SJSA1 (cell line): ENCODE measurements around the gene PSEN2. TPM values are rescaled to one million over a fixed set of nuclear protein-coding genes. Genes with fewer than 3 reads are reported as not detected.
A peak's percentile ranks its signal among the peaks of the same experiment; 100 is the strongest.

Experiments used
- DNase-seq, 2 experiments: peaks; one replicate each; pipeline ENCODE4 v3.0.0-alpha.2; 2015 to 2020; ENCODE audit warnings: low spot score in 2 of 2, low read depth in 1 of 2
- H3K27ac ChIP-seq: fragments of 250-450 bp; sonication (Bioruptor Pico); 2 replicates; pipeline ENCODE4 v1.5.1; 2020; ENCODE audit warnings: mild to moderate bottlenecking, moderate library complexity
- H3K27me3 ChIP-seq: fragments of 250-450 bp; sonication (Bioruptor Pico); replicated peaks from 2 replicates; pipeline ENCODE4 v1.5.1; 2020; ENCODE audit warnings: mild to moderate bottlenecking, moderate library complexity
- H3K36me3 ChIP-seq: fragments of 250-450 bp; sonication (Bioruptor Pico); 2 replicates; pipeline ENCODE4 v1.5.1; 2020; ENCODE audit warnings: mild to moderate bottlenecking
- H3K4me1 ChIP-seq: fragments of 250-450 bp; sonication (Bioruptor Pico); replicated peaks from 2 replicates; pipeline ENCODE4 v1.6.1; 2021; ENCODE audit warnings: mild to moderate bottlenecking
- H3K4me3 ChIP-seq: fragments of 250-450 bp; sonication (Bioruptor Pico); 2 replicates; pipeline ENCODE4 v1.5.1; 2020; ENCODE audit warnings: mild to moderate bottlenecking
- H3K9me3 ChIP-seq: fragments of 250-450 bp; sonication (Bioruptor Pico); replicated peaks from 2 replicates; pipeline ENCODE4 v1.5.1; 2020; ENCODE audit warnings: mild to moderate bottlenecking
- total RNA-seq: library from RNA; depleted of rRNA; stranded (reverse); fragments of >200 nt; shearing (Covaris generic); gene quantifications from 2 replicates; pipeline ENCODE4 v1.2.3, GENCODE V29; 2014

The PSEN2 gene
- total RNA-seq, 1 experiment from 2014 or later, result 13.2 TPM

GRCh38 chr1:226873771-226874578, 3.6 kb downstream of the PSEN2 start:
- Histone ChIP-seq H3K4me1 (peaks cover 15% of the 10 kb centered on the region), H3K4me3 (no peak overlapping the region)
- DNase-seq, result no peak

DNA sequence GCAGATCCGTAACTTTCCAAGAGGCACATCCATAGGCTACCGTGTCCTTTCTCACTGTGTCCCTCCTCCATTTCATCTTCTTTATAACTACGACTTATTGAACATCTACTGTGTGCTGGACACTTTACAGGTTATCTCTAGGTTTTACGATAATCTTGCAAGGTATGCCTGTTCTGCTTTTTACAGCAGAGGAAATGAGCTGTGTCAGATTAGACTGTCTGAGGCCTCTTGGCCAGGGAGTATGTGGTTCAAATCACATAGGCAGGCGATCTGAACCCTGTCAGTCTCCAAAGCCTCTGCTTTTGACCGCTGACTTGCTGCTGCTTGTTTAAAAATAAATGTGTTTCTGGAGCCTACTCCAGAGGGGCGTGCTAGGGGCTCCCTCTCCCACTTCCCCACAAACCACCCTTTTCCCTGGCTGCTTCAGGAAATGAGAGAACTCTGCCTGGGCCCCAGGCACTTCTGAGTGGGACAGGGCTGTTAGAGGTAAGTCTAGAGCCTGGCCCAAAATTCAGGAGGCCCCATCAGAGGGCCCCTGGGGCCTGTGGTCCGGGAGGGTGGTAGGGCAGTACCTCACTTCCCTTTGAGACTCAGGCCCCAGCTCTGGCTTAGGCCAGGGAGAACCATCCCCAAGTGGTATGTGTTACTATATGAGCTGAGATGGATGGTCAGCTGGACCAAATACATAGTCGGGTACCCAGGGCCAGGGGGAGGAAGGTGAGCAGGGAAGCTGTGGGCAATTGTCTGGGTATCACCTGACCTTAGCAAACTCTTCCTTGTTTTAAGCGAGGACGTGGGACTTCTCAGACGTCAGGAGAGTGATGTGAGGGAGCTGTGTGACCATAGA, 4.4 kb downstream of the PSEN2 start:
- no peaks in the 10 kb centered on the region for H3K36me3 ChIP-seq
- DNase-seq, result no peak
- no peak overlapping the region for H3K27ac ChIP-seq
- no peaks in the 10 kb centered on the region for H3K9me3 ChIP-seq
- H3K4me1 ChIP-seq, result peaks cover 15% of the 10 kb centered on the region
- H3K4me3 ChIP-seq, result no peak overlapping the region
- no peaks in the 10 kb centered on the region for H3K27me3 ChIP-seq

More at GRCh38 chr1:226873771-226874578, 3.6 kb downstream of the PSEN2 start:
- Histone ChIP-seq H3K27ac (no peak overlapping the region), H3K36me3 (no peaks in the 10 kb centered on the region), H3K27me3 (no peaks in the 10 kb centered on the region), H3K9me3 (no peaks in the 10 kb centered on the region)

GRCh38 chr1:226875641-226876295, 5.4 kb downstream of the PSEN2 start:
- H3K4me3 ChIP-seq, result no peak overlapping the region
- 0 out of 2 replicates have a peak, but pooled peaks cover under 1% of the 10 kb centered on the region for H3K36me3 ChIP-seq
- no peaks in the 10 kb centered on the region for H3K9me3 ChIP-seq
- H3K27ac ChIP-seq, result no peak overlapping the region
- no peaks in the 10 kb centered on the region for H3K27me3 ChIP-seq
- peak in 1 of 2 experiments; percentile 36 for DNase-seq
- peaks cover 7% of the 10 kb centered on the region for H3K4me1 ChIP-seq

GRCh38 chr1:226877669-226878068, 7.3 kb downstream of the PSEN2 start:
- Histone ChIP-seq H3K27ac (no peak overlapping the region), H3K36me3 (0 out of 2 replicates have a peak, but pooled peaks cover 3% of the 10 kb centered on the region), H3K27me3 (no peaks in the 10 kb centered on the region), H3K4me3 (no peak overlapping the region), H3K4me1 (peaks cover 7% of the 10 kb centered on the region), H3K9me3 (no peaks in the 10 kb centered on the region)
- peak in 1 of 2 experiments; percentile 6 for DNase-seq

DNA sequence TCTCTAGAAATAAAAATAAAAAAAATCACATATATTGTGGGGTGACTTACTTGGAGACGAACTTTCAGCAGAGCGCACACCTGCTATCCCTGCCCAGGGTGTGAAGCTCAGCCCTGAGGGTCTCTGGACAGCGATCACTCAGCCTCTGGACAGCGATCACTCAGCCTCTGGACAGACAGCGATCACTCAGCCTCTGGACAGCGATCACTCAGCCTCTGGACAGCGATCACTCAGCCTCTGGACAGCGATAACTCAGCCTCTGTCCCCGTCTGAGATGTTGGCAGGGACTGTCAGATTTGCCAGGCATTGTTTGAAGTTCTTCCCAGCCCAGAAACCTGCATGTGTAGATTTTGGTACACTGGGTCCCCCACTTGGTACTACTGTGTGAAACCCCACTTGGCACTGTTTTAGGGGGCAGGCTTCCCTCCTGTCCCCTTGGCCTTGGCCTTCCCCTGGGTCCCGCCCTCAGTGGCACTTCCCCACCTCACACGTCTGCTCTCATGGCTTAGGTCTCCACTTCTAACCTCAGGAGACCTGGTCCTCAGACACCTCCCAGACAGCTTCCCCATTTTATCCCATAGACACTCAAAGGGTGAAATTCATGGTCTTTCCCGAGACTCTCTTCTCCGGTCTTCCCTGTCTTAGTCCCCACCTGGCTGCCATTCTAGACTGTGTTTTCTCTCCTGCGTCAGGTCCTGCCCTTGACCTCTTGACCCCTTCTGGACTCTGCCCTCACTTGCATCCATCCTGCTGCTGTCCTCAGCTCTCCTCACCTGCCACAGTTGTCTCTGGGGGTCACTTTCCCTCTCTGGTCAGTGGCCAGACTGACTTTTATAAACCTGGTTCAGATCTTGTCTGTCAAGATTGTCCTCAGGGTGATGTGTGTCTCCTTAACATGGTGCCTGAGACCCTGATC, 10.2 kb downstream of the PSEN2 start:
- Histone ChIP-seq H3K4me1 (peaks cover 18% of the 10 kb centered on the region), H3K36me3 (0 out of 2 replicates have a peak, but pooled peaks cover 3% of the 10 kb centered on the region), H3K27ac (no peak overlapping the region), H3K4me3 (no peak overlapping the region), H3K9me3 (no peaks in the 10 kb centered on the region), H3K27me3 (no peaks in the 10 kb centered on the region)
- no peak for DNase-seq

DNA sequence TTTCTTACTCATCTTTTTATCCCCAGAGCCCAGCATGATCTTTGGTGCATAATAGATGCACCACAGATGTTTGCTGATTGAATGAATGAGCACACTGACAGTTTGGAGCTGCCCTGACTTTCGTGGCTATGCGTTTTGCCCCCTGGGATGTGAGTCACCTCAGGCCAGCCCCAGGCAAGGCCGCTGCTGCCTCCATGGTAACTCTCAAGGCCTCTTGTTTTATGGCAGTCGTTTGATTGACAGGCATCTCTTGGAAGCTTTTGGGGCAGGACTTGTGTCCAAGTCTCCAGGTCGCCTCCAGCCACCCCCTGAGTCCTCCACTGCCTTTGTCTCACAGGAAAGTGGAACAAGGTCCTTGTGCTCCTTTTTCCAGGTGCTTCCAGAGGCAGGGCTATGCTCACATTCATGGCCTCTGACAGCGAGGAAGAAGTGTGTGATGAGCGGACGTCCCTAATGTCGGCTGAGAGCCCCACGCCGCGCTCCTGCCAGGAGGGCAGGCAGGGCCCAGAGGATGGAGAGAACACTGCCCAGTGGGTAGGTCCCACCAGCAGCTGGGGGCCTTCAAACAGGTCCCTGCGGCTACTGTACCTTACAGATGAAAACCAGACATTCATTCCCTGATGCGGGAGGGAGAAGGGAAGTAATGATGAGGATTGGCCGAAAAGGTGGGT, 11.2 kb downstream of the PSEN2 start:
- Histone ChIP-seq H3K27ac (no peak overlapping the region), H3K36me3 (0 out of 2 replicates have a peak, but pooled peaks cover 3% of the 10 kb centered on the region), H3K9me3 (no peaks in the 10 kb centered on the region), H3K27me3 (no peaks in the 10 kb centered on the region), H3K4me1 (peaks cover 19% of the 10 kb centered on the region), H3K4me3 (no peak overlapping the region)
- no peak for DNase-seq

DNA sequence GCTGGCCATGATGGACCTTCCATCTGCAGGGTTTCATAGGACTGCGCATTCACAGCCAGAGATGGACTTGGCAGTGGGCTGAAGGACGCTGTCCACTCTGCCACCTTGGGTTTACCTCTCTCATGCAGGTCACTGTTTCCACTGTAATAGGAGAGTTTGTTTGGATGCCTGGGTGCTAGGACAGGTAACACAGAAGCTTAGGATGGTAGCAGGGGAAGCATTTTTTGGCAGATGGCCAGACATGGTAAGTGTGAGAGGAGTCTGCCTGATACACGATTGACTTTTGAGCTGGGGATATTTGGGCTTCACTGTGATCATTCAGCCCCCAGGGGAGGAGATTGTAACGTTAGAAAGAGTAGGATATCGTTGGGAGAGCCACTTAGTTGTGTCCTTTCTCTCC, 11.8 kb downstream of the PSEN2 start:
- H3K4me1 ChIP-seq, result peaks cover 19% of the 10 kb centered on the region
- H3K27ac ChIP-seq, result no peak overlapping the region
- no peak for DNase-seq
- H3K9me3 ChIP-seq, result no peaks in the 10 kb centered on the region
- 0 out of 2 replicates have a peak, but pooled peaks cover 3% of the 10 kb centered on the region for H3K36me3 ChIP-seq
- H3K4me3 ChIP-seq, result no peak overlapping the region
- H3K27me3 ChIP-seq, result no peaks in the 10 kb centered on the region

DNA sequence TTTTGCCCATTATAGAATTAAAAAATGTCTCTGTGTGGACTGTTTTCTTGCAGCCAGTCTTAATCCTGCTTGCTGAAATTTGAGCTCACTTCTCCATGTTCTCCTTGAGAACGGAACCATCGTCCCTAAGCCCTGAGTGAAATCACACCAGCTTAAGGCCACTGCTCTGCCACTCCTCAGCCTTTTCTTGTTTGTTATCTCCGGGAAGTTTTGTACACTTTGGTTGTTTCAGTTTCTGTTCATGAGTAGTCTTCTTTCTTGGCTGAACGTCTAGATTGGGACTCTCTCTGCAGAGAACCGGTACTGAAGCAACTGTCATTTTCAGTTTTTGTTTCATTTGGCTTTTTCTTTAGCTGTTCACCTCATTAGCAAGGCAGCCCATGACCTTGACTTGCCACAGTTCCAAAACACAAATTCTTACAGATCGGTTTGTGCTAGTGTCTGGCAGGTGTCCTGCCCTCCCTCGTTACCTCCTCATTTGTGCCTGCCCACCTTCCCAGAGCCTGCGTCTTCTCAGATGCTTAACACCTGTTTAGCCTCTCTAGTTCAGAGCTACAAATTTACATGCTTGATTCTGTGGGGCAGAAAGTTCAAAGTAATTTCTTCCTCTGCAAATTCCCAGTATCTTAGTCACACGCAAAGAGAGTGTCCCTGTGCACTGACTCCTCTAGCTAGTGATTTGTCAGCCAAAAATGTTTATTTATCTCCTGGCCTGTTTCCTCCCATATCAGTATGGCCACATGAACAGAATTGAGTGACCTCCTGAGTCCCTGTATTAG, 12.4 kb downstream of the PSEN2 start:
- Histone ChIP-seq H3K9me3 (no peaks in the 10 kb centered on the region), H3K4me3 (no peak overlapping the region), H3K27ac (no peak overlapping the region), H3K36me3 (0 out of 2 replicates have a peak, but pooled peaks cover 3% of the 10 kb centered on the region), H3K4me1 (peaks cover 19% of the 10 kb centered on the region), H3K27me3 (no peaks in the 10 kb centered on the region)
- DNase-seq, result peak in 1 of 2 experiments; percentile 49

GRCh38 chr1:226883630-226884029, 13.2 kb downstream of the PSEN2 start:
- H3K9me3 ChIP-seq, result no peaks in the 10 kb centered on the region
- H3K36me3 ChIP-seq, result 0 out of 2 replicates have a peak, but pooled peaks cover 3% of the 10 kb centered on the region
- no peak overlapping the region for H3K27ac ChIP-seq
- no peak overlapping the region for H3K4me3 ChIP-seq
- H3K27me3 ChIP-seq, result no peaks in the 10 kb centered on the region
- peaks cover 19% of the 10 kb centered on the region for H3K4me1 ChIP-seq
- DNase-seq, result no peak

DNA sequence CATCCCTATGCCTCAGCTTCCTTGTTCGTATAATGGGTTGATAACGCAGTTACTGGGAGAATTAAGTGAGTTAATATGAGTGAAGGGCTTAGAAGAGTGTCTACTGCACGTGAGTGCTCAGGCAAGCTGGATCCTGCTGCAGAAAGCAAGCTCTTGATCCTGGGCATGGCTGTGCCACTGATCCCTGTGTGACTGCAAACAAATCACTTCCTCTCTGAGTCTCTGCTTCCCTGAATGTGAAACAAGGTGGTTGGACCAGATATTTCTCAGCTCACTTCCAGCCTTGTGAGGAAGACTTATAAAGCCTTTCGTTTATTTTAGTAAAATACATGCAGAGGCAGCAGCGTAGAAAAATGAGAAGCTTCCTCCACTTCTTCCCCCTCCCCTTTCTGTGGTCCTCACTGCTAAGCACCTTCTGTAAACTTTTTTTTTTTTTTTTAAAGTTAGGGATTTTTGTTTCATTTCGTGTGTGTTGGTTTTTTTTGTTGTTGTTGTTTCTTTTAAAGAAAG, 13.8 kb downstream of the PSEN2 start:
- Histone ChIP-seq H3K4me1 (peaks cover 19% of the 10 kb centered on the region), H3K36me3 (0 out of 2 replicates have a peak, but pooled peaks cover 3% of the 10 kb centered on the region), H3K27me3 (no peaks in the 10 kb centered on the region), H3K27ac (no peak overlapping the region), H3K9me3 (no peaks in the 10 kb centered on the region), H3K4me3 (no peak overlapping the region)
- no peak for DNase-seq

DNA sequence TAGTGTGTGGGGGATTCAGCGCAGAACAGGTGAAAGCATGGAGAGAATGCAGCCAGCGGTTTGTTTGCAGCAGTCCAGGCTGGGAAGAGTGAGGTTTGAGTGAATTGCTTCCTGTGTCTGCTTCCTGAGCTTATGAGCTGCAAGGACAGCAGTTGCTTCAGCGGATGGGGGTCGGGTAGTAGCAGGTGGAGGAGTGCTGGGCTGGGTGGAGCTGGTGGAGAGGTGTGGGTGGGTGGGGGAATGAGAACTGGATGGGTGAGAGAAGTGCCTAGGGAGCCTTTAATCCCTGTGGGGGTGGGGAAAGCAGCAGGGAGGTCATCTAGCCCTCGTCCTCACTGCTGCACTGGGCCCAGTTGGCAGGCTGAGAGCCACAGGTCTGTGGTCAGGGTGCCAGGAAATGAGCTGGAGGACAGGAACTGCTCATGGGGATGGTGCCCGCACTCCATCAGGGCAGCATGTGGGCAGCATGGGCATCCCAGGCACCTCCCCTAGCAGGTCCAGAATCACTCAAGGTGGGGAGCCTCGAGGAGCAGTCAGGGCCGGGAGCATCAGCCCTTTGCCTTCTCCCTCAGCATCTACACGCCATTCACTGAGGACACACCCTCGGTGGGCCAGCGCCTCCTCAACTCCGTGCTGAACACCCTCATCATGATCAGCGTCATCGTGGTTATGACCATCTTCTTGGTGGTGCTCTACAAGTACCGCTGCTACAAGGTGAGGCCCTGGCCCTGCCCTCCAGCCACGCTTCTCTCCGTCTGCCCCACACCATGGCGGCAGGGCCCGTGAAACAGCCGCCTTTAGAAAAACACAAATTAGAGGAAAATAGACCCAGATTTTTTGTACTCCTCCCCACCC, 14.8 kb downstream of the PSEN2 start:
- Histone ChIP-seq H3K27me3 (no peaks in the 10 kb centered on the region), H3K4me1 (peaks cover 19% of the 10 kb centered on the region), H3K36me3 (0 out of 2 replicates have a peak, but pooled peaks cover 3% of the 10 kb centered on the region), H3K9me3 (no peaks in the 10 kb centered on the region), H3K27ac (no peak overlapping the region), H3K4me3 (no peak overlapping the region)
- no peak for DNase-seq
